Upper lobe of right lung (tissue), 1 donor: Measurements from ENCODE around the gene ATP4B. TPM values are rescaled to one million over a fixed set of nuclear protein-coding genes. Genes with fewer than 3 reads are reported as not detected.

Source experiments
- ATAC-seq: fragments of 200-7000 bp; cut with Tn5 transposase; one replicate; pipeline ENCODE4 v1.9.1; 2020; ENCODE audit warnings: mild to moderate bottlenecking, moderate library complexity
- DNase-seq: peaks from one replicate; pipeline ENCODE4 v3.0.0-alpha.2; 2020
- H3K27ac ChIP-seq: fragments of 200-600 bp; one replicate; pipeline ENCODE4 v1.8.0; 2022
- H3K27me3 ChIP-seq: fragments of 200-600 bp; one replicate; pipeline ENCODE4 v1.8.0; 2022; ENCODE audit warnings: mild to moderate bottlenecking
- H3K36me3 ChIP-seq: fragments of 200-600 bp; one replicate; pipeline ENCODE4 v1.8.0; 2022
- H3K4me1 ChIP-seq: fragments of 200-600 bp; one replicate; pipeline ENCODE4 v1.8.0; 2022
- H3K4me3 ChIP-seq: fragments of 200-600 bp; one replicate; pipeline ENCODE4 v1.8.0; 2022; ENCODE audit warnings: mild to moderate bottlenecking
- H3K9me3 ChIP-seq: fragments of 200-600 bp; one replicate; pipeline ENCODE4 v1.8.0; 2022
- CTCF ChIP-seq: fragments of 200-600 bp; IDR thresholded peaks from one replicate; pipeline ENCODE4 v1.8.0; 2022; ENCODE audit warnings: antibody characterized with exemption
- intact Hi-C: fragments of 100-400 bp; cut with DNase I; formaldehyde crosslinking; loops from one replicate; pipeline ENCODE4 v1.11.0; 2022
- total RNA-seq: library from RNA; stranded (reverse); fragmentation: NEBNext Ultra II Directional; extraction: Animal tissue kit (Norgen Biotek cat#: 25700); gene quantifications from one replicate; pipeline ENCODE4 v1.2.1, GENCODE V29; 2021
- donor health status: DM: no; HTN: yes; CAD: no; lungs with severe emphysema.

The ATP4B gene
- total RNA-seq, 1 donor from 2014 or later, result not detected

- no peaks in the 10 kb centered on the region for H3K36me3 ChIP-seq
- no peaks in the 10 kb centered on the region for H3K4me1 ChIP-seq
- H3K9me3 ChIP-seq, result no peaks in the 10 kb centered on the region
- H3K27ac ChIP-seq, result no peak overlapping the region
- H3K27me3 ChIP-seq, result no peaks in the 10 kb centered on the region
- DNase-seq (no peak), ATAC-seq (no peak)
- no peak for TF ChIP-seq CTCF
- no peak overlapping the region for H3K4me3 ChIP-seq
- intact Hi-C loops, result no loop called here
Observed at GRCh38 chr13:113604186-113604585, 53.8 kb downstream of the ATP4B start.

- no peaks in the 10 kb centered on the region for H3K27me3 ChIP-seq
- no peaks in the 10 kb centered on the region for H3K36me3 ChIP-seq
- no peaks in the 10 kb centered on the region for H3K9me3 ChIP-seq
- H3K4me3 ChIP-seq, result no peak overlapping the region
- no peak for TF ChIP-seq CTCF
- intact Hi-C loops, result no loop called here
- no peak overlapping the region for H3K27ac ChIP-seq
- no peak for DNase-seq
- no peaks in the 10 kb centered on the region for H3K4me1 ChIP-seq
- no peak for ATAC-seq
Observed at GRCh38 chr13:113603116-113603710, 54.8 kb downstream of the ATP4B start.

GRCh38 chr13:113602291-113602988 lies 55.6 kb downstream of the ATP4B start:
- no peaks in the 10 kb centered on the region for H3K9me3 ChIP-seq
- no peaks in the 10 kb centered on the region for H3K36me3 ChIP-seq
- H3K27me3 ChIP-seq, result no peaks in the 10 kb centered on the region
- ATAC-seq (no peak), DNase-seq (no peak)
- H3K27ac ChIP-seq, result no peak overlapping the region
- intact Hi-C loops, result no loop called here
- no peak for TF ChIP-seq CTCF
- no peaks in the 10 kb centered on the region for H3K4me1 ChIP-seq
- no peak overlapping the region for H3K4me3 ChIP-seq

- H3K36me3 ChIP-seq, result no peaks in the 10 kb centered on the region
- H3K9me3 ChIP-seq, result no peaks in the 10 kb centered on the region
- no peaks in the 10 kb centered on the region for H3K27me3 ChIP-seq
- DNase-seq (no peak), ATAC-seq (no peak)
- intact Hi-C loops, result no loop called here
- no peak for TF ChIP-seq CTCF
- no peaks in the 10 kb centered on the region for H3K4me1 ChIP-seq
- H3K4me3 ChIP-seq, result no peak overlapping the region
- no peak overlapping the region for H3K27ac ChIP-seq
Observed at GRCh38 chr13:113601166-113602070, 56.6 kb downstream of the ATP4B start.

GRCh38 chr13:113599391-113599790 lies 58.6 kb downstream of the ATP4B start:
- no peaks in the 10 kb centered on the region for H3K27me3 ChIP-seq
- no peak overlapping the region for H3K27ac ChIP-seq
- TF ChIP-seq CTCF, result no peak
- H3K4me1 ChIP-seq, result no peaks in the 10 kb centered on the region
- H3K4me3 ChIP-seq, result no peak overlapping the region
- ATAC-seq (no peak), DNase-seq (peak; percentile 37)
- intact Hi-C loops, result no loop called here
- H3K9me3 ChIP-seq, result no peaks in the 10 kb centered on the region
- H3K36me3 ChIP-seq, result no peaks in the 10 kb centered on the region

Other genes starting within 250 kb of the ATP4B start
- gene ADPRHL1, start 204.7 kb downstream of the ATP4B start, total RNA-seq, result 1.9 TPM
- 24.6 TPM for gene DCUN1D2, start 167.5 kb downstream of the ATP4B start, total RNA-seq
- 42.3 TPM for gene TFDP1, start 73.4 kb downstream of the ATP4B start, total RNA-seq
- gene GRK1, start 9.0 kb upstream of the ATP4B start, total RNA-seq, result 0.09 TPM
- gene TMEM255B, start 101.0 kb upstream of the ATP4B start, total RNA-seq, result 43.6 TPM
- 197 TPM for gene GAS6, start 205.9 kb upstream of the ATP4B start, total RNA-seq